WTC11 (cell line): ENCODE results near the gene PURA.

Experiments used
- CREB1 ChIP-seq: sonication (generic); formaldehyde crosslinking; IDR thresholded peaks from 2 replicates; pipeline ENCODE4 v1.8.0; 2023; ENCODE audit warnings: mild to moderate bottlenecking, missing genetic modification reagents
- CTCF ChIP-seq: fragments of 200-600 bp; IDR thresholded peaks from 2 replicates; pipeline ENCODE4 v1.8.0; 2022; ENCODE audit warnings: antibody characterized with exemption
- NR1H2 ChIP-seq: sonication (generic); formaldehyde crosslinking; IDR thresholded peaks from 2 replicates; pipeline ENCODE4 v1.9.0; 2021; ENCODE audit warnings: mild to moderate bottlenecking, moderate library complexity, missing genetic modification reagents
- TCF7 ChIP-seq: sonication (generic); formaldehyde crosslinking; IDR thresholded peaks from 2 replicates; pipeline ENCODE4 v1.8.0; 2022; ENCODE audit warnings: mild to moderate bottlenecking, low read depth, missing genetic modification reagents, moderate library complexity
- TP53 ChIP-seq: sonication (generic); formaldehyde crosslinking; IDR thresholded peaks from 2 replicates; pipeline ENCODE4 v1.8.1; 2023; ENCODE audit warnings: mild to moderate bottlenecking, missing genetic modification reagents
- ZNF121 ChIP-seq: sonication (generic); formaldehyde crosslinking; IDR thresholded peaks from 2 replicates; pipeline ENCODE4 v1.8.0; 2023; ENCODE audit warnings: missing genetic modification reagents

- TF ChIP-seq CREB1 (no peak), CTCF (no peak), NR1H2 (CRISPR knock-in tag) (no peak), TCF7 (CRISPR knock-in tag) (no peak), ZNF121 (no peak), TP53 (CRISPR knock-in tag) (no peak)
These were observed 37.8 kb upstream of the PURA start for GRCh38 chr5:140076142-140076541.
